ENCODE results near the gene OR51B5.
"Not testable (repeated sequence)": the region's sequence is repeated elsewhere in the genome, so short reads cannot be mapped to it uniquely, and the experiment has no call there.

OR51B5 gene

DNA sequence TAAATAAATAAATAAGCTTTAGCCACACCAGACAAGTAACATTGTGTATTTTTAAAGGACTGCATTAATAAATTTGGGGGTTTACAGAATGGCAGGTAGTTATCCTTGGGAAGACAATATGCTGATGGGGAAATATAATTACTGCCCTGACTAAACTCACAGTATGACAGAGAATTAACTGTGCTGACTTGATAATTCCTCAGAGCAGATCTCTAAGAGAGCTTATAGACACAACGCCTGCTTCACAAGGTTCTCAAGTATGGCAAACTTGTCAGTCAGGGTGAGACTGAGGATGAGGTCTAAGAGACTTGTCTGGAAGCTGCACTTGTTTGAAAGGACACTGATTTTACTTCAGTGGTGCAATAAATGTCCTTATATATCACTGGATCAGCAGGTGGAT is 44.9 kb downstream of the OR51B5 start:
- TF ChIP-seq, protein P1, sequence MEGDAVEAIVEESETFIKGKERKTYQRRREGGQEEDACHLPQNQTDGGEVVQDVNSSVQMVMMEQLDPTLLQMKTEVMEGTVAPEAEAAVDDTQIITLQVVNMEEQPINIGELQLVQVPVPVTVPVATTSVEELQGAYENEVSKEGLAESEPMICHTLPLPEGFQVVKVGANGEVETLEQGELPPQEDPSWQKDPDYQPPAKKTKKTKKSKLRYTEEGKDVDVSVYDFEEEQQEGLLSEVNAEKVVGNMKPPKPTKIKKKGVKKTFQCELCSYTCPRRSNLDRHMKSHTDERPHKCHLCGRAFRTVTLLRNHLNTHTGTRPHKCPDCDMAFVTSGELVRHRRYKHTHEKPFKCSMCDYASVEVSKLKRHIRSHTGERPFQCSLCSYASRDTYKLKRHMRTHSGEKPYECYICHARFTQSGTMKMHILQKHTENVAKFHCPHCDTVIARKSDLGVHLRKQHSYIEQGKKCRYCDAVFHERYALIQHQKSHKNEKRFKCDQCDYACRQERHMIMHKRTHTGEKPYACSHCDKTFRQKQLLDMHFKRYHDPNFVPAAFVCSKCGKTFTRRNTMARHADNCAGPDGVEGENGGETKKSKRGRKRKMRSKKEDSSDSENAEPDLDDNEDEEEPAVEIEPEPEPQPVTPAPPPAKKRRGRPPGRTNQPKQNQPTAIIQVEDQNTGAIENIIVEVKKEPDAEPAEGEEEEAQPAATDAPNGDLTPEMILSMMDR (IDR thresholded peaks at IDR 0.05; ENCODE audit: insufficient read depth, low read length, missing control alignments) = no peak

DNA sequence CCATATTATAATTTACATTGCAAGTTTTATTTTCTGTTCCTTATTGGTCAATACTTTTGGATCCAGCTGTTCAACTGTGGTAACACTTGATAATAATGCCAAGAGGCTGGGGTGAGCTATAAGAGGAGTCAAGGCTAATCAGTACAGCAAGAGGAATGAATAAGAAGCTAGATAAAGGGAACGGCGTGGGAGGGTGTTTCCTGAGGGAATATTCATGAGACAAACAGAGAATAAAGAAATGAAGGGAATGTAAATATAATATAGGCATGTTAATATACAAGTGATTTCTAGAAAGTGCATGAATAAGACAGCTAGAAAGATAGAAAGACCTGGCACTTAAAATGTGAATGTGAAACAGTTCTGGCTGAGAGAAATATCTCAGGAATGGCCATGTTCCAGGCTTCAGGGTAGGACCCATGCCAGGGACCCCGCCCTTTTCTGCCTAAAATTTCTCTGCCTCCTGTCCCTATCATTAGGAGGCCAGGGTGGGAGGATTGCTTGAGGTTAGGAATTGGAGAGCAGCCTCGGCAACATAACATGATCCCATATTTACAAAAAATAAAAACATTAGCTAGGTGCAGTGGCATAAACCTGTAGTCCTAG is 45.5 kb downstream of the OR51B5 start:
- no peak for DNase-seq (ENCODE audit: low read depth, low spot score)
- TF ChIP-seq, protein P1 (IDR thresholded peaks at IDR 0.05; ENCODE audit: insufficient read depth, low read length, missing control alignments) = no peak
- CTCF ChIA-PET = interaction anchor here (0.9 to 2.1 kb wide), 2 partner anchors 9 to 173 kb away, joined by 4 to 7 read pairs; no protein-coding TSS in a partner anchor
- no peak overlapping the region for H3K4me3 ChIP-seq (ENCODE audit: low read depth, low read length)
- POLR2A ChIA-PET = no interaction called here

More for the DNA sequence above, 44.9 kb downstream of the OR51B5 start:
- H3K4me3 ChIP-seq (ENCODE audit: low read depth, low read length) = no peak overlapping the region
- ChIA-PET POLR2A (no interaction called here), CTCF (interaction anchor here (0.9 to 2.1 kb wide), 2 partner anchors 9 to 174 kb away, joined by 4 to 7 read pairs; no protein-coding TSS in a partner anchor)
- DNase-seq (ENCODE audit: low read depth, low spot score) = no peak

DNA sequence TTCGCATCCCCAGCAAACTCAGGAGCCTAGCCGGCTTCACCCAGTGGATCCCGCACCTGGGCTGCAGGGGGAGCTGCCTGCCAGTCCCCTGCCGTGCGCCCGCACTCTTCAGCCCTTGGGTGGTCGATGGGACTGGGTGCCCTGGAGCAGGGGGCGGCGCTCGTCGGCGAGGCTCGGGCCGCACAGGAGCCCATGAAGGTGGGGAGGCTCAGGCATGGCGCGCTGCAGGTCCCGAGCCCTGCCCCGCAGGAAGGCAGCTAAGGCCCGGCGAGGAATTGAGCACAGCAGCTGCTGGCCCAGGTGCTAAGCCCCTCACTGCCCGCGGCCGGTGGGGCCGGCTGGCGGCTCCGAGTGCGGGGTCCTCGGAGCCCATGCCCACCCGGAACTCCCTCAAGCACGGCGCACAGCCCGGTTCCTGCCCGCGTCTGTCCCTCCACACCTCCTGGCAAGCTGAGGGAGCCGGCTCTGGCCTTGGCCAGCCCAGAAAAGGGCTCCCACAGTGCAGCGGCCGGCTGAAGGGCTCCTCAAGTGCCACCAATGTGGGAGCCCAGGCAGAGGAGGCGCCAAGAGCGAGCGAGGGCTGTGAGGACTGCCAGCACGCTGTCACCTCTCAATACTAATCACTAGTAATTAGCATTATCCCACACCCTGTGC is 48.9 kb downstream of the OR51B5 start:
- CTCF ChIA-PET; DNase-seq (ENCODE audit: low read depth, low spot score); POLR2A ChIA-PET; H3K4me3 ChIP-seq (ENCODE audit: low read depth, low read length): not testable (repeated sequence)

DNA sequence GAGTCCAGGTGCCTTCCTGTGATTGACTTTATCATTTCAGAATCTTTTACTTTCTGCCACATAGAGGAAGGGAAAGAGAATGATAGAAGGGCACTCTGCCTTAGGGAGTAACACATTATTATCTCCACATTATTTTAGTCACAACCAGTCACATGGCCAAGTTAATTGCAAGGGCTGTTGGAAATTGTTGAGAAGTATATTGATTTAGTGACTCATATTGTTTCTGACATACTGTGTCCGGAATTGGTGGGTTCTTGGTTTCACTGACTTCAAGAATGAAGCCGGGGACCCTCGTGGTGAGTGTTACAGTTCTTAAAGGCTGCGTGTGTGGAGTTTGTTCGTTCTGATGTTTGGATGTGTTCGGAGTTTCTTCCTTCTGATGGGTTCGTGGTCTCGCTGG is 50.3 kb downstream of the OR51B5 start:
- H3K4me3 ChIP-seq (ENCODE audit: low read depth, low read length) = no peak overlapping the region

More for the DNA sequence above, 50.3 kb downstream of the OR51B5 start:
- ChIA-PET POLR2A (no interaction called here), CTCF (no interaction called here)
- DNase-seq (ENCODE audit: low read depth, low spot score) = no peak
- TF ChIP-seq, protein P1 (IDR thresholded peaks at IDR 0.05; ENCODE audit: insufficient read depth, low read length, missing control alignments) = no peak

Data from AG04449 (cell line).